Fibroblast of lung (primary cell): ENCODE data around the gene CAMTA1. TPM values are rescaled to one million over a fixed set of nuclear protein-coding genes. Genes with fewer than 3 reads are reported as not detected.

Source experiments
- DNase-seq, 2 donors: peaks; one replicate each; pipeline versions ENCODE4 v3.0.0 to v3.0.0-alpha.2; 2010; ENCODE audit warnings: low read depth in 2 of 2
- H2AFZ ChIP-seq: 2 replicates; pipeline ENCODE4 v1.5.1; 2012; ENCODE audit warnings: low read length, control low read depth, inconsistent platforms
- H3K27ac ChIP-seq: 2 replicates; pipeline ENCODE4 v1.5.1; 2011; ENCODE audit warnings: low read length, control low read depth; ENCODE audit not compliant: insufficient read depth
- H3K27me3 ChIP-seq: 2 replicates; pipeline ENCODE4 v1.5.1; 2011; ENCODE audit warnings: mild to moderate bottlenecking, low read length; ENCODE audit not compliant: control insufficient read depth, insufficient read depth
- H3K36me3 ChIP-seq: 2 replicates; pipeline ENCODE4 v1.5.1; 2011; ENCODE audit warnings: low read length; ENCODE audit not compliant: control insufficient read depth, insufficient read depth
- H3K4me1 ChIP-seq: 2 replicates; pipeline ENCODE4 v1.5.1; 2011; ENCODE audit warnings: low read length; ENCODE audit not compliant: control insufficient read depth, insufficient read depth; ENCODE audit errors: extremely low read depth
- H3K4me2 ChIP-seq: 2 replicates; pipeline ENCODE4 v1.5.1; 2011; ENCODE audit warnings: low read length, control low read depth; ENCODE audit not compliant: insufficient read depth; ENCODE audit errors: extremely low read depth
- H3K4me3 ChIP-seq, 4 experiments: fragments of 200-600 bp in 1 of 4; sonication (generic) in 1 of 4; replicated peaks in 1 of 4; 2 replicates each; pipeline ENCODE4 v1.5.1; 2011 to 2016; ENCODE audit warnings: low read length in 4 of 4, low read depth in 3 of 4, mild to moderate bottlenecking in 3 of 4, control low read depth in 2 of 4, inconsistent platforms in 1 of 4, mixed read lengths in 1 of 4; ENCODE audit not compliant: insufficient read depth in 1 of 4; ENCODE audit errors: control extremely low read depth in 1 of 4
- H3K79me2 ChIP-seq: 2 replicates; pipeline ENCODE4 v1.5.1; 2012; ENCODE audit warnings: mild to moderate bottlenecking, low read length, inconsistent platforms; ENCODE audit not compliant: control insufficient read depth, insufficient read depth
- H3K9ac ChIP-seq: 2 replicates; pipeline ENCODE4 v1.5.1; 2011; ENCODE audit warnings: mild to moderate bottlenecking, low read length, control low read depth; ENCODE audit not compliant: insufficient read depth
- H3K9me3 ChIP-seq: 2 replicates; pipeline ENCODE4 v1.5.1; 2012; ENCODE audit warnings: low read depth, low read length; ENCODE audit not compliant: control insufficient read depth, insufficient read depth
- H4K20me1 ChIP-seq: 2 replicates; pipeline ENCODE4 v1.5.1; 2011; ENCODE audit warnings: low read length; ENCODE audit not compliant: control insufficient read depth, insufficient read depth; ENCODE audit errors: extremely low read depth
- EZH2 ChIP-seq: IDR thresholded peaks from 2 replicates; pipeline ENCODE4 v1.5.1; 2012; ENCODE audit warnings: low read length, control low read depth, mild to moderate bottlenecking; ENCODE audit errors: missing control alignments
- polyA plus RNA-seq, 2 donors: library from polyadenylated mRNA; depleted of rRNA in 1 of 2; stranded (reverse) in 1 of 2; unstranded in 1 of 2; fragments of >200 nt; gene quantifications; 2 replicates each; pipeline ENCODE4 v1.2.1, GENCODE V29; 2011 to 2012; ENCODE audit warnings: missing spikeins in 1 of 2
- total RNA-seq: library from RNA; depleted of rRNA; stranded (reverse); fragments of >200 nt; gene quantifications from 2 replicates; pipeline ENCODE4 v1.2.1, GENCODE V29; 2014
- TF ChIP-seq, protein P1 (sequence below), 2 donors: IDR thresholded peaks in 1 of 2; conservative IDR thresholded peaks in 1 of 2; 1 replicate in 1 of 2; 2 replicates in 1 of 2; pipeline ENCODE4 v1.5.1; 2011 to 2012; ENCODE audit warnings: low read length in 2 of 2, control low read depth in 1 of 2, inconsistent platforms in 1 of 2, low read depth in 1 of 2, mild to moderate bottlenecking in 1 of 2

The CAMTA1 gene
- total and polyA plus RNA-seq, 2 donors (not counting 1 experiment from before 2014, with no cell fraction given): 47.6 to 86.0 TPM

DNA sequence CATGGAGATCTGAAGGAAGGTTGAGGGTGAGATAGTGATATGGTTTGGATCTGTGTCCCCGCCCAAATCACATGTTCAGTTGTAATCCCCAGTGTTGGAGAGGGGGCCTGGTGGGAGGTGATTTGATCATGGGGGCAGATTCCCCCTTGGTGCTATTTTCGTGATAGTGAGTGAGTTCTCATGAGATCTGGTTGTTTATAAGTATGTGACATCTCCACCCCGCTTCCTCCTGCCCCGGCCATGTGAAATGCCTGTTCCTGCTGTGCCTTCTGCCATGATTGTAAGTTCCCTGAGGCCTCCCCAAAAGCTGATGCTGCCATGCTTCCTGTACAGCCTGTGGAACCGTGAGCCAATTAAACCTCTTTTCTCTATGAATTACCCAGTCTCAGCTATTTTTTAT, 533.9 kb downstream of the CAMTA1 start:
- H3K36me3 ChIP-seq: no peaks in the 10 kb centered on the region
- no peak overlapping the region for H3K9ac ChIP-seq
- H3K9me3 ChIP-seq: no peaks in the 10 kb centered on the region
- DNase-seq: no peak
- no peak overlapping the region for H3K4me2 ChIP-seq
- H3K27ac ChIP-seq: no peak overlapping the region
- no peaks in the 10 kb centered on the region for H3K79me2 ChIP-seq
- no peaks in the 10 kb centered on the region for H3K4me1 ChIP-seq
- H3K27me3 ChIP-seq: no peaks in the 10 kb centered on the region
- no peak overlapping the region for H2AFZ ChIP-seq
- H4K20me1 ChIP-seq: no peaks in the 10 kb centered on the region
- TF ChIP-seq EZH2: no peak
- TF ChIP-seq, protein P1, sequence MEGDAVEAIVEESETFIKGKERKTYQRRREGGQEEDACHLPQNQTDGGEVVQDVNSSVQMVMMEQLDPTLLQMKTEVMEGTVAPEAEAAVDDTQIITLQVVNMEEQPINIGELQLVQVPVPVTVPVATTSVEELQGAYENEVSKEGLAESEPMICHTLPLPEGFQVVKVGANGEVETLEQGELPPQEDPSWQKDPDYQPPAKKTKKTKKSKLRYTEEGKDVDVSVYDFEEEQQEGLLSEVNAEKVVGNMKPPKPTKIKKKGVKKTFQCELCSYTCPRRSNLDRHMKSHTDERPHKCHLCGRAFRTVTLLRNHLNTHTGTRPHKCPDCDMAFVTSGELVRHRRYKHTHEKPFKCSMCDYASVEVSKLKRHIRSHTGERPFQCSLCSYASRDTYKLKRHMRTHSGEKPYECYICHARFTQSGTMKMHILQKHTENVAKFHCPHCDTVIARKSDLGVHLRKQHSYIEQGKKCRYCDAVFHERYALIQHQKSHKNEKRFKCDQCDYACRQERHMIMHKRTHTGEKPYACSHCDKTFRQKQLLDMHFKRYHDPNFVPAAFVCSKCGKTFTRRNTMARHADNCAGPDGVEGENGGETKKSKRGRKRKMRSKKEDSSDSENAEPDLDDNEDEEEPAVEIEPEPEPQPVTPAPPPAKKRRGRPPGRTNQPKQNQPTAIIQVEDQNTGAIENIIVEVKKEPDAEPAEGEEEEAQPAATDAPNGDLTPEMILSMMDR (conservative IDR thresholded peaks at IDR 0.05 in 1 of 2, IDR thresholded peaks at IDR 0.05 in 1 of 2; ENCODE audit: low read depth in 1 of 2, low read length in 2 of 2): no peak
- no peak overlapping the region for H3K4me3 ChIP-seq

DNA sequence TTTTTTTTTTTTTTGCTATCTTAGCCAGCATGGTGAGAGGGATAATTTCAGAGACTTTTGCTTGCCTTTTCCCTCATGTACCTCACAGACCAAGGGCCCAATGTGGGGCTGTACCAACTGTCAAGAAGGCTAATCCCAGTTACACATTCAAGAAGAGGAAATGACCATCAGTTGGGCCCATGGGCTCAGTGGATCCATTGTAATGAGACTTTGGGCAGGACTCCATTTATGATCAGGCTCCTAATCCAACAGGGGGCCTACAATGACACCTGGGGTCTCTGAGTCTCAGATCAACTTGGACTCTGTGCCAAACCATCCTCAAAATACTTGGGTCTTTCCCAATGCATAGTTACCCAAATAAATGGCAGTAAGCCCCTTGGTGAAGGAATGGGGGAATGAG, 535.4 kb downstream of the CAMTA1 start:
- Histone ChIP-seq H3K4me1 (no peaks in the 10 kb centered on the region), H3K27ac (no peak overlapping the region), H3K27me3 (no peaks in the 10 kb centered on the region), H3K36me3 (no peaks in the 10 kb centered on the region), H3K9me3 (no peaks in the 10 kb centered on the region), H2AFZ (no peak overlapping the region), H3K4me3 (no peak overlapping the region), H3K79me2 (no peaks in the 10 kb centered on the region), H3K9ac (no peak overlapping the region), H4K20me1 (no peaks in the 10 kb centered on the region), H3K4me2 (no peak overlapping the region)
- no peak for TF ChIP-seq EZH2
- TF ChIP-seq, protein P1 (conservative IDR thresholded peaks at IDR 0.05 in 1 of 2, IDR thresholded peaks at IDR 0.05 in 1 of 2; ENCODE audit: low read depth in 1 of 2, low read length in 2 of 2): no peak
- no peak for DNase-seq

DNA sequence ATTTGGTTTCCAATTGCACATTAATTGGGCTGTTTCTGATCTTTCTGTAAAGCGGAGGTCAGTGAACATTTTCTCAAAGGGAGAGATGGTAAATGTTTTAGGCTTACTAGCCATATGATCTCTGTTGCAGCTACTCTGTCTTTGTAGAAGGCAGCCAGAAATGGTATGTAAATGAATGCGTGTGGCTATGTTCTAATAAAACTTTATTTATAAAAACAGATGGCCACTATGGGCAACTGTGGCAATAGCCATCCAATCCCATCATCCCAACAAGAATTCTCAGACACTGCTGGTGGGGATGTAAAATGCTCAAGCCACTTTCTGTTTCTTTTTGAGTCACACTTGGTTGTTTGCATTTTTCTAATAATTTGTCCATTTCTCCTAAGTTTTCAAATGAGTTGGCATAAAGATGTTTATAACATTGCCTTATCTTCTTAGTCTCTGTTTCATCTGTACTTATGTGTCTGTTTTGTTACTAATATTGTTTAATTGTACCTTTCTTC, 537.1 kb downstream of the CAMTA1 start:
- Histone ChIP-seq H2AFZ (no peak overlapping the region), H3K4me2 (no peak overlapping the region), H3K27ac (no peak overlapping the region), H3K9ac (no peak overlapping the region), H3K79me2 (no peaks in the 10 kb centered on the region), H3K4me1 (no peaks in the 10 kb centered on the region), H3K36me3 (no peaks in the 10 kb centered on the region), H4K20me1 (no peaks in the 10 kb centered on the region), H3K9me3 (no peaks in the 10 kb centered on the region), H3K27me3 (no peaks in the 10 kb centered on the region), H3K4me3 (no peak overlapping the region)
- no peak for TF ChIP-seq EZH2
- TF ChIP-seq, protein P1 (conservative IDR thresholded peaks at IDR 0.05 in 1 of 2, IDR thresholded peaks at IDR 0.05 in 1 of 2; ENCODE audit: low read depth in 1 of 2, low read length in 2 of 2): no peak
- DNase-seq: no peak
